HG03558 (cell line): Measurements from ENCODE around the gene ANTKMT.

Experiments used
- ATAC-seq: cut with Tn5 transposase; IDR thresholded peaks from one replicate; pipeline ENCODE4 v1.9.1; 2021; ENCODE audit warnings: moderate number of reproducible peaks; ENCODE audit not compliant: unreplicated experiment; ENCODE audit errors: extremely low read depth

Gene ANTKMT

DNA sequence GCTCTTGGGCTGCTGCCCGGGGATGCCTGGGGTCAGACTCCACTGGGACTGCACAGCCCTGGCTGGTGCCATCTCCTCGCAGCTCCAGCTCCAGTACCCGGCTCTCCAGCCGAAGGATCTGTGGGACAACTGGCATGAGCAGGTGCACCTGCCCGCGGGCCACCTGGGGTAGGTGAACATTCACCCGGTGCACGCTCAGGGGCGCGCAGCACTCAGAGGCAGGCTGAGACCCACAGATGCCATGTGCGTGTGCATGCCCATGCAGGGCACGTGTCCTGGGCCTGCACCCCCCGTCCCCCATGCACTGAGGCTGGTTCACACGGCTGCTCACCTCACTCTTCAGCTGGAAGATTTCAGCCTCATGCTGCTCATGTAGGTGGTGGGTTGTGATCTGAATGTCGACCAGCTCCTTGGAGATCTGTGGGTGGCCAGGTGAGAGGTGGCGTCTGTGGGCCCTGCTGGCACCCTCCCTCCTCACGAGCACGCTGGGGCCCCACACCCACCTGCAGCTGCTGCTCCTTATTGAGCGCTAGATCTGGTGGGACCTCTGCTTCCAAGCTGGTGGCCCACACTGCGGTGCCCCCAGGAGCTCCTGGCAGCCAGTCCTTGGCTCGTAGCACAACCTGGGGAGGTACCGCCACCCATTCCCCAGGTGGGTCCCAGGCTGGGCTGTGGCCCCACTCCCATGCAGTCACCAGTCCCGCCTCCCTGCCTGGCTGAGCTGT, 4.7 kb downstream of the ANTKMT start:
- ATAC-seq = no peak

DNA sequence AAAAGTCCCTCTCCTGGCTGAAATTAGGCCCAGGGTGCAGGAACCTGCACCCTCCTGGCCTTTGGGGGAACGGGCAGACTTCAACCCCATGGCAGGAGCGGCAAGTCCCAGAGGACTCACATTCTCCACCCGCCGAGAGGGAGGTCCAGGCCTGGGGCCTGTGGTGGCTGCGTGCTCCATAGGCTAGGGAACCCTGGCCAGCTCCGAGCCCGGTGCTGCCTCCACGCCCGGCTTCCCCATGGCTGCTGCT, 5.2 kb downstream of the ANTKMT start:
- no peak for ATAC-seq

GRCh38 chr16:726438-727290, 5.7 kb downstream of the ANTKMT start, which contains the start of the genes CCDC78 and HAGHL:
TSS of gene CCDC78 (minus strand) at chr16:726443. CDS start at chr16:726367, 76 bp downstream.
TSS of gene HAGHL (plus strand) at chr16:727106. CDS start at chr16:727510, 404 bp downstream.
- ATAC-seq = no peak

- ATAC-seq = no peak
These were observed 6.5 kb downstream of the ANTKMT start for GRCh38 chr16:727291-727977.

GRCh38 chr16:728131-728889, 7.4 kb downstream of the ANTKMT start:
- ATAC-seq = no peak

GRCh38 chr16:728890-729744, 8.2 kb downstream of the ANTKMT start:
- no peak for ATAC-seq

DNA sequence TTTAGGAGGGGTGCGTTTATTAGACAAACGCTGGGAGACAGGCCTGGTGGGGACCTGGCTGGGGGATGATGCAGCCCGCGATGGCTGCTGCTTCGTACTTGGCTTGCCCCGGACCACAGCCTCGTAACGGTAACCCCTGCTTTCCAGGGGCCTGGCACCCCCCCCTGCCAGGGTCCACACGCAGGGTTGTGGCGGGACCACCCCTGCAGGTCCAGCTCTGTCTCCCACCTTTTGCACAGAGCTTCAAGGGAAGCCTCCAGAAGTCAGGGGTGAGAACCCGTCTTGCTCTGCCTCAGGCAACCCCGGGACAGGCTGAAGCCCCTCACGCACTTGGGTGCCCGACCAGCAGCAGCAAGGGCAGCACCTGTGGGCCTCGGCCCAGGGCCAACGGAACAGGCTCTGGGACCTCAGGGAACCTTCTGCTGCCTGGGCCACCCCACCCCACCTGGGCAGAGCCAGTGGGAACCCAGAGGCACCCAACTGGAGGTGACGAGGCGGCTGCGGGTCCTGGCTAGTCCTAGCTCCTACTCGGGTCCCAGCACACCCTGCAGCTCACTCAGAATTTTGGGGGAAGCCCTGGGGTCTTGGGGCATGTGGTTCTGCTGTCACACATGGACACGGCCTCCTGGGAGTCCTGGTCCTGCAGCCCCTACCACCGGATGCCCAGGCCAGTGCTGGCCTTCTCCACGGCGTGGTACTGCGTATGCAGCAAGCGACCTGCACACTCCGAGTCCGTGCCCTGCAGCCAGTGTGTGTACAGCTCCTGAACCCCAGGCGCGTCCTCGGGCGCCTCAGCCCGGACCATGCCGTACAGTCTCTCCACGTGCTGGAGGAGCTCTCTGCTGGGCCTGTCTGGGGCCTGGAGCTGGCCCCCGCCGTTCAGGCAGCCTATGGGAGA, 9.1 kb downstream of the ANTKMT start:
- ATAC-seq = no peak

DNA sequence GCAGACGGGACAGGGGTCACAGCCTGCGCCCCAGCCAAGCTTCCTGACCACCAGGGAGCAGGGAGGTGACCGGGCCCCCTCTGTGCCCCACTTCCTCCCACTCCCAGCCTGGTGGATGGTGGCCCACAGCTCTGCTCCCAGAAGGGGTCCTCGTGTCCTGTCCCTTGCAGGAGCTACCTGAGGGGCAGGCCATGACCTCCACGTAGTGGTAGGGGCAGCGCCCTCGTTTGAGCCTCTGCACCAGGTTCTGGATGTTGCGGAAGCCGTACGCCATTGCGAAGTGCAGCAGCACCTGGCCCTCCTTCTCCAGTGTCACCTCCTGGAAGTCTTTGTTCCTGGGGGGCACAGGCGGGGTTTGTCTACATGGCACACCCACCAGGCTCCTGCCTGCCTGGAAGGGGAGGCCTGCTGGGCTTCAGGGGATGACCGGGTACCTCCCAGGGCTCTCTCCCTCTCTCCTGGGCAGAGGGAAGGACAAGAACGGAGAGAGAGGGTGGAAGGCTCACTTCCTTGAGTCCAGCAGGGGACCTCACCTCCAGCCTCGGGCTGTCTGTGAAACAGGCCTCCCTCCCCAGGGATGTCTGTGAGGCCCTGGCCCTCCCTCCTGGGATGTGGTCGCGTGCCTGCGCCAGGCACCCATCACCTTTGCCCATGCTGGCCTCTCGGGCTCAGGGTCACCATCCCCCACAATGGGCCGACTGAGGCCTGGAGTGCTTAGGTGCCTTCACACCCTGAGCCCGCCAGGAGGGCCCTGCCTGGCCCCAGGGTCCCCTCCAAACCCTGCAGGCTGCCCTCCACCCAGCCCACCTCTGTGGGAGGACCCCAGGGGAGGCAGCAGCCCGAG, 9.9 kb downstream of the ANTKMT start:
- no peak for ATAC-seq

DNA sequence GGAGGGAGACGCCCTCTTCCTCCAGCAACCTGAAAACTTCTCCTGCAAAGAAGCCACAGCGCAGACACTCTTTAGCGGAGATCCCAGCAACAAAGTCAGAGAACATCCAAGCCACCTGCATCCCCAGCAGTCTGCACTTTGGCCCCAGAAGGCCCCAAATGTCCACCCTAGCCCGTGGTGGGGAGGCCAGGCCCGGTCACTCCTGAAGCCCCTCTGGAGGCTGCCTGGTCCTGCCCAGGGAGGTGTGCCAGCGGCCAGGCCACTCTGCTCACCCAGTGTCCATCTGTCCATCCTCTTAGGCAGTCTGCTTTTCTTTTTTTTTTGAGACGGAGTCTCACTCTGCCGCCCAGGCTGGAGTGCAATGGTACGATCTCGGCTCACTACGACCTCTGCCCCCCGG, 11.4 kb downstream of the ANTKMT start:
- ATAC-seq = no peak

- no peak for ATAC-seq
These were observed 12.0 kb downstream of the ANTKMT start for GRCh38 chr16:732936-733335.

DNA sequence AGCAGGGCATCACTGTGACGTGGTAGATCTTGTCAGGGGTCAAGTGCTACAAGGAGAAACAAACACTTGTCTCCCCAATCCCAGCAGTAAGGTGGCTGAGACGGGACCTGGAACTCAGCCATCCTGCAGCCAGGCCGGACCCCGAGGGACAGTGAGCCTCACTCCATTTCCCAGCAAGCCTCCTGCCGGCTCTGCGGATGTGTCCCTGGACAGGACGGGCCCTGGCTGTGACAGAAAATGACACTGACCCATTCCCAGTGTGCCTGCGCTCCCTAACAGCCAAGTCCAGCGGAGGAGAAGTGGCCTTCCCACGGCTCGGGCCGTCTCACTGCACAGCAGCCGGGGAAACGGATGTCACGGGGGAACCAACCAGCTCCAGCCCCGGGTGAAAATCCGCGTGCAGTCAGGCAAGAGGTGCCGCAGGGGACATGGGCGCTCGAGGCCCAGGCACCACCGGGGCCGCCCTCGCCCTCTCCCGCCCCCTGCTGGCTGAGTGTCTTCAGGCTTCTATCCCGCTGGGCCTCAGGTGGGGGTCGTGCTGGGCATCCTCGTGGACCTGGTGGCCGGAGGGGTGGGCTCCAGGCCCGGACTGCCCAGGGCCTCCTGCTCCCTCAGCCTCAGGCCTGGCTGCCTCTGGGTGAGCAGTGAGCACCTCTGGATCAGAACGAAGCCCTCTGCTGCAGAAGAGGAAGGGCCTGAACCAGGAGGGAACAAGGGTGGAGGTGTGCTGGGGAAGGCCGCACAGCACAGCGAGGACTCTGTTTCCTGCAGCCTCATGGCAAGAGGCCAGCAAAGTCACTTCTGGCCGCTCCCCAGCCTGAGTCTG, 12.6 kb downstream of the ANTKMT start:
- ATAC-seq = no peak

DNA sequence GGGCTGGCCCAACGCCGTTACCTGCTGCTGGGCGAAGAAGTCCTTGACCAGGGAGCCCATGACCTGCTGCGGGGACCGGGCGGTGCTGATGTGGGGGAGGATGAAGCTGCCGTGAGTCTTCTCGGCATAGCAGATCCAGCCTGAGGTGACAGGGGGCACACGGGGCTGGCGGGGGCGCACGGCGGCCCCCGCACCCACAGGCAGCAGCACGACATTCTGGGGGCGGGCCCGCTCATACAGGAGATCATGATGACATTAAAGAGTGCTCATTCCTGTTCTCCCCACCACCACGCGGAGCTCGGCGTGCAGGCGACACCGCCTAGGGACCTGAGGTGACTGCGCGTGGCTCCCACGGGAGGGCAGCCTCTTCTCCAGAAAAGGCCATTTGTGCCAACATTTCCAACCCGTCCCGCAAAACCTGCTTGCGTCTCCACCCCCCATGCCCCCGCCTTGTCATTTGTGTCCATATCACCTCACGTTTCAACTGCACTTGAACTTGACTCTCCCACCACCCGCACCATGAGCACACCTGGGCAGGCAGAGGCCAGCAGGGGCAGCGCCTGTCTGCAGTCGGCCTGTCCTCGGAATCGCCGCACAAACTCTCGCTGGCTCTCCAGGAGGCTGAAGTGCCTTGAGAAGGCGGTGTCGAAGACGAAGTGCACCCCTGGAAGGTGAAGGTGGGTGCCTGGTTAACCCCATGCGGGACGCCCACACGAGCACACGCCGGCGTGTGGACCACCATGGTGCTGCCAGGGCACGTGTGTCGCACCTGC, 13.4 kb downstream of the ANTKMT start:
- ATAC-seq = no peak

GRCh38 chr16:734981-735881, 14.3 kb downstream of the ANTKMT start:
- no peak for ATAC-seq

DNA sequence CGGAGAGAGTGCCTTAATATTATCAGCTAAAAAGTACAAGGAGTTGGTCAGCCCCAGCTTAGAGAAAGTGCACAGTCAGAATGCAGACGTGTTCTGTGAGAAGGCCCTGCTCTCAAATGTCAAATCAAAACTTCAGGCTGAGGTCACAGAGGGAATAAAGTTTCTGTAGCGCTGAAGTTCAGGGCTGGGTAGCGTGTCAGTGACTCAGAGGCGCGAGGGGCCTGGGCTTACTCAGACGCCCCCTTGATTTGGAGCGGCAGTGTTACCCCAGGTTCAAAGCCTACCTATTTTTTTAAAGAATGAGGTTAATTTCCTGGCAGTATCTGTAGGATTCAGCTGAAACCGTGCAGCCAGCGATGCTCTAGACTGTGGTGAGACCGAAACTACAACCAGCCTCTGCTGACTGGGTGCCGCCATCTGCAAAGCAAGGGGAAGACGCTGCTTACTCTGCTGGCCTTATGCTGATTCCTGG, 15.1 kb downstream of the ANTKMT start:
- ATAC-seq = no peak

DNA sequence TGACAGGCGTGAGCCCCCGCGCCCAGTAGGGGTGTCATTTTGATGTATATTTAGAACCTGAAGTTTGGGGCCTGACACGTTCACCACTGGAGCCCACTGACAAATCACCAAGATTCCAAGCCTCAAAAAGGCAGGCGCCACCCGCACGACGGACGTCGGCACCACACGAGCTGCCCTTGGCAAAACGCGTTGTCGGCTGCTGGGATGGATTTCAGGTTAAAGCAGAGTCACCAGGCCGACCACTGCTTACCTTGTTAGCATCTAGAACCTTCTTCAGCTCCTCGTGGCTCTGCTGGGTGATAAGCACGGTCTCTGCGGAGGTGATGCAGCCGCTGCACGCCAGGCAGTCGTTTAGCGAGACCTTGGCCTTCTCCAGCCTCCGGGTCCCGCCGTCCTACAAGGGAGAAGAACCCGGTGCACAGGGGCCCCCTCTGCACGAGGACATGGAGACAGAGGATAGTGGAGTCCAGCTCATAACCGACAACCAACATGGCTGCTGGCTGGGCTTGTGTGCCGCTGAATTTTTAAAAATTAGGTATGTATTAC, 16.1 kb downstream of the ANTKMT start:
- no peak for ATAC-seq
